ENCODE results near the gene ROR2.

GRCh38 chr9:91905991-91906469, 44.0 kb downstream of the ROR2 start:
- TF ChIP-seq CTCF (IDR thresholded peaks at IDR 0.05) (no peak), EP300 (IDR thresholded peaks at IDR 0.05) (no peak), POLR2A (IDR thresholded peaks at IDR 0.05; ENCODE audit: low read depth) (no peak)
